ENCODE measurements around the gene RHBDL1. TPM values are rescaled to one million over a fixed set of nuclear protein-coding genes. Genes with fewer than 3 reads are reported as not detected.

Gene RHBDL1
- total and polyA plus RNA-seq, 10 of the 15 experiments (the other 5 are each of a cell fraction or from before 2014, with no cell fraction given): 0.04 to 1.3 (median 0.65) TPM; not detected in 5

- no peak for TF ChIP-seq ZNF592 (IDR thresholded peaks at IDR 0.05)
- no peak for TF ChIP-seq USF2 (IDR thresholded peaks at IDR 0.05; ENCODE audit: borderline replicate concordance, low read depth, low read length)
- TF ChIP-seq ZNF207 (IDR thresholded peaks at IDR 0.05; ENCODE audit: borderline replicate concordance): peak; percentile 76; the same call in 1 of the 2 replicates
- TF ChIP-seq ZNF687 (IDR thresholded peaks at IDR 0.05): peak; percentile 62; the same call in 1 of the 2 replicates
- TF ChIP-seq E4F1 (IDR thresholded peaks at IDR 0.05; ENCODE audit: borderline replicate concordance, partially characterized antibody): peak; percentile 77
- TF ChIP-seq SMAD5 (IDR thresholded peaks at IDR 0.05; ENCODE audit: low read depth): 0 out of 2 replicates have a peak, but pooled peaks have one; percentile 45
- no peak for TF ChIP-seq ZNF24 (IDR thresholded peaks at IDR 0.05)
- no peak for TF ChIP-seq ZBTB33 (IDR thresholded peaks at IDR 0.05)
- no peak for TF ChIP-seq RBBP5 (conservative IDR thresholded peaks at IDR 0.05)
- no peak for TF ChIP-seq EZH2 (IDR thresholded peaks at IDR 0.05; ENCODE audit: borderline replicate concordance, control insufficient read depth, low read depth, low read length)
- no peak for TF ChIP-seq NFIC (IDR thresholded peaks at IDR 0.05; ENCODE audit: low read depth, low read length)
- peak; percentile 96 for TF ChIP-seq YY1 (IDR thresholded peaks at IDR 0.05; ENCODE audit: low read depth, low read length)
- TF ChIP-seq CBX5 (IDR thresholded peaks at IDR 0.05; ENCODE audit: low read depth): no peak
- no peak for TF ChIP-seq JUNB (IDR thresholded peaks at IDR 0.05)
- peak; percentile 61; the same call in 1 of the 2 replicates for TF ChIP-seq NR2F1 (conservative IDR thresholded peaks at IDR 0.05)
- no peak for TF ChIP-seq FOXK2 (IDR thresholded peaks at IDR 0.05)
Measured at GRCh38 chr16:684071-684794, 8.8 kb downstream of the RHBDL1 start, which contains the start of gene JMJD8 (continued).
